HEK293 (cell line): Measurements from ENCODE around the gene RPL3.

Source experiments
- BCL11B ChIP-seq: fragments of 450-650 bp; formaldehyde crosslinking; IDR thresholded peaks from 2 replicates; pipeline ENCODE4 v1.5.1; 2016; ENCODE audit warnings: low read depth, missing biosample characterization, missing genetic modification characterization
- SETDB1 ChIP-seq: IDR thresholded peaks from one replicate; pipeline ENCODE4 v1.6.1; 2017; ENCODE audit warnings: mild to moderate bottlenecking, low read length, moderate library complexity, mixed read lengths; ENCODE audit not compliant: insufficient read length
- ZFP69B ChIP-seq: fragments of 450-650 bp; formaldehyde crosslinking; IDR thresholded peaks from 2 replicates; pipeline ENCODE4 v1.5.1; 2016; ENCODE audit warnings: missing biosample characterization, missing genetic modification characterization
- ZNF112 ChIP-seq: fragments of 450-650 bp; formaldehyde crosslinking; IDR thresholded peaks from 2 replicates; pipeline ENCODE4 v1.5.0; 2017; ENCODE audit warnings: missing biosample characterization, missing genetic modification characterization
- ZNF433 ChIP-seq: fragments of 450-650 bp; formaldehyde crosslinking; IDR thresholded peaks from 2 replicates; pipeline ENCODE4 v1.5.1; 2016; ENCODE audit warnings: missing biosample characterization, missing genetic modification characterization, low read depth
- ZNF549 ChIP-seq: fragments of 450-650 bp; IDR thresholded peaks from 2 replicates; pipeline ENCODE4 v1.5.1; 2018; ENCODE audit warnings: missing biosample characterization, missing genetic modification characterization, mild to moderate bottlenecking, inconsistent platforms, moderate library complexity
- ZNF629 ChIP-seq: fragments of 450-650 bp; formaldehyde crosslinking; IDR thresholded peaks from 2 replicates; pipeline ENCODE4 v1.5.1; 2017; ENCODE audit warnings: missing biosample characterization, missing genetic modification characterization
- ZNF777 ChIP-seq: fragments of 450-650 bp; formaldehyde crosslinking; IDR thresholded peaks from 2 replicates; pipeline ENCODE4 v1.5.1; 2017; ENCODE audit warnings: missing biosample characterization, missing genetic modification characterization, borderline replicate concordance
- TF ChIP-seq, protein P1 (sequence below): fragments of 450-650 bp; formaldehyde crosslinking; conservative IDR thresholded peaks from 2 replicates; pipeline ENCODE4 v1.5.1; 2016; ENCODE audit warnings: low read depth, missing biosample characterization, missing genetic modification characterization
- TF ChIP-seq, protein P2 (sequence below): fragments of 450-650 bp; formaldehyde crosslinking; IDR thresholded peaks from 2 replicates; pipeline ENCODE4 v1.5.1; 2016; ENCODE audit warnings: missing biosample characterization, missing genetic modification characterization, low read depth

Gene RPL3

DNA sequence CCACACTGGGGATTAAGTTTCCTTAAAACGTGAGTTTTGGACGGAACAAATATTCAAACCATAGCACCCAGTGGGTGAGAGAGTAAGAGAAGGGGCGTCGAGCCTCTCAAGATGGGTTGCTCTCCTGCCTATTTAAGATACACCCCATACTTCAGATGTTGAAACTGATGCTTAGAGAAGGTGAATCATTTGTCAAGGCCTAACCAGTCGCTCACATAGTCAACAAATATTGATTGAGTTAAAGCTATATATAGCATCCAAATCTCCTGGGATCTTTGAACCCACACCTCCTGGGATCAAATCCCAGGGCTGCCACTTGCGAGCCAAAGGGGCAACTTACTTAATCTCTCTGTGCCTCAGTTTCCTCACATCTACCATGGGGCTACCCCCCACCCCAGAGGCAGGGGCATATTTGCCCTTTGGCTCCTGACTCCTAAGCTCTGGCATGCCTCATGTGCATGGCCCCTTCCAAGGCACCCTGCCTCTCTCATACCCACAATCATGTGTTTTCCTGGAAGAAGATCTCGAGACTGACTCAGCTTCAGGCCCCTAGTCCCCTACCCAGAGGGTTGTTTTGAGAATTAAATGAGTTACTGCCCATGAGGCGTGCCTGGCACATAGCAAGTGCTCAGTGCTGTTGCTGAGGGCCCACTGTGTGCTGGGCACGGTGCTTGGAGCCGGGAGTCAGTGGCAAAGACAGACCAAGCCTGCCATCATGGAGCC lies 55.6 kb downstream of the RPL3 start (continued):
- TF ChIP-seq ZNF112 (tag by site-specific recombination) (no peak), BCL11B (tag by site-specific recombination) (no peak), ZNF777 (tag by site-specific recombination) (no peak), ZFP69B (tag by site-specific recombination) (no peak), ZNF549 (tag by site-specific recombination) (no peak), ZNF433 (tag by site-specific recombination) (no peak), ZNF629 (tag by site-specific recombination) (no peak), SETDB1 (no peak)
- TF ChIP-seq, protein P1, sequence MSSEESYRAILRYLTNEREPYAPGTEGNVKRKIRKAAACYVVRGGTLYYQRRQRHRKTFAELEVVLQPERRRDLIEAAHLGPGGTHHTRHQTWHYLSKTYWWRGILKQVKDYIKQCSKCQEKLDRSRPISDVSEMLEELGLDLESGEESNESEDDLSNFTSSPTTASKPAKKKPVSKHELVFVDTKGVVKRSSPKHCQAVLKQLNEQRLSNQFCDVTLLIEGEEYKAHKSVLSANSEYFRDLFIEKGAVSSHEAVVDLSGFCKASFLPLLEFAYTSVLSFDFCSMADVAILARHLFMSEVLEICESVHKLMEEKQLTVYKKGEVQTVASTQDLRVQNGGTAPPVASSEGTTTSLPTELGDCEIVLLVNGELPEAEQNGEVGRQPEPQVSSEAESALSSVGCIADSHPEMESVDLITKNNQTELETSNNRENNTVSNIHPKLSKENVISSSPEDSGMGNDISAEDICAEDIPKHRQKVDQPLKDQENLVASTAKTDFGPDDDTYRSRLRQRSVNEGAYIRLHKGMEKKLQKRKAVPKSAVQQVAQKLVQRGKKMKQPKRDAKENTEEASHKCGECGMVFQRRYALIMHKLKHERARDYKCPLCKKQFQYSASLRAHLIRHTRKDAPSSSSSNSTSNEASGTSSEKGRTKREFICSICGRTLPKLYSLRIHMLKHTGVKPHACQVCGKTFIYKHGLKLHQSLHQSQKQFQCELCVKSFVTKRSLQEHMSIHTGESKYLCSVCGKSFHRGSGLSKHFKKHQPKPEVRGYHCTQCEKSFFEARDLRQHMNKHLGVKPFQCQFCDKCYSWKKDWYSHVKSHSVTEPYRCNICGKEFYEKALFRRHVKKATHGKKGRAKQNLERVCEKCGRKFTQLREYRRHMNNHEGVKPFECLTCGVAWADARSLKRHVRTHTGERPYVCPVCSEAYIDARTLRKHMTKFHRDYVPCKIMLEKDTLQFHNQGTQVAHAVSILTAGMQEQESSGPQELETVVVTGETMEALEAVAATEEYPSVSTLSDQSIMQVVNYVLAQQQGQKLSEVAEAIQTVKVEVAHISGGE, result no peak
- TF ChIP-seq, protein P2, sequence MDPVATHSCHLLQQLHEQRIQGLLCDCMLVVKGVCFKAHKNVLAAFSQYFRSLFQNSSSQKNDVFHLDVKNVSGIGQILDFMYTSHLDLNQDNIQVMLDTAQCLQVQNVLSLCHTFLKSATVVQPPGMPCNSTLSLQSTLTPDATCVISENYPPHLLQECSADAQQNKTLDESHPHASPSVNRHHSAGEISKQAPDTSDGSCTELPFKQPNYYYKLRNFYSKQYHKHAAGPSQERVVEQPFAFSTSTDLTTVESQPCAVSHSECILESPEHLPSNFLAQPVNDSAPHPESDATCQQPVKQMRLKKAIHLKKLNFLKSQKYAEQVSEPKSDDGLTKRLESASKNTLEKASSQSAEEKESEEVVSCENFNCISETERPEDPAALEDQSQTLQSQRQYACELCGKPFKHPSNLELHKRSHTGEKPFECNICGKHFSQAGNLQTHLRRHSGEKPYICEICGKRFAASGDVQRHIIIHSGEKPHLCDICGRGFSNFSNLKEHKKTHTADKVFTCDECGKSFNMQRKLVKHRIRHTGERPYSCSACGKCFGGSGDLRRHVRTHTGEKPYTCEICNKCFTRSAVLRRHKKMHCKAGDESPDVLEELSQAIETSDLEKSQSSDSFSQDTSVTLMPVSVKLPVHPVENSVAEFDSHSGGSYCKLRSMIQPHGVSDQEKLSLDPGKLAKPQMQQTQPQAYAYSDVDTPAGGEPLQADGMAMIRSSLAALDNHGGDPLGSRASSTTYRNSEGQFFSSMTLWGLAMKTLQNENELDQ (tag by site-specific recombination), result no peak
